ENCODE measurements around the gene GRIK4. TPM values are rescaled to one million over a fixed set of nuclear protein-coding genes. Genes with fewer than 3 reads are reported as not detected.

The GRIK4 gene
- total and polyA plus RNA-seq, 2 donors (not counting 3 experiments of a cell fraction or from before 2014, with no cell fraction given) = 0.81 to 1.6 TPM

DNA sequence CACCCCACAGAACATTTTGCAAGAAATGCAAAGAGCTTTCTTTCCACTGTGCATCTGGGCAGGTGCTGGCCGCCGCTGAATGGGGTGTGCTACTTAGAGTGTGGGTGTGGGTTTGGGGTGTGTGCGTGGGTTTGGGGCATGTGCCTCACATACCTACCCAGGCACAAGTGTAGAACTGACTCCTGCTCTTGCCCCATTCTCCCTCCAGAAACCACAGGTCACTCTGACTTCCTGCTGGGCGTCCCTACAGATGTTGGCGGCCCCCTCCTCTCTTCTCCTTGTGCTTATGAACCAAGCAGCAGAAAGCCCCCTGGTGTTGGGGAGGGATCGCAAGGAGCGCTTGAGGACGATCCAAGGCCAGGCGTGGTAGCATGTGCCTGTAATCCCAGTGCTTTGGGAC lies 63.9 kb downstream of the GRIK4 start:
- Histone ChIP-seq H3K9me3 (replicated peaks; ENCODE audit: control insufficient read depth, insufficient read depth, low read length) (no peaks in the 10 kb centered on the region), H3K27ac (ENCODE audit: insufficient read depth, low read depth, low read length) (no peak overlapping the region), H2AFZ (ENCODE audit: low read depth, low read length) (no peak overlapping the region), H3K36me3 (ENCODE audit: control insufficient read depth in 2 of 2, extremely low read depth in 1 of 2, insufficient read depth in 2 of 2, low read length in 2 of 2) (no peaks in the 10 kb centered on the region), H3K4me1 (ENCODE audit: control insufficient read depth, extremely low read depth, insufficient read depth, low read length) (no peaks in the 10 kb centered on the region), H3K9me1 (replicated peaks; ENCODE audit: control insufficient read depth, extremely low read depth, insufficient read depth, low read length) (no peaks in the 10 kb centered on the region), H4K20me1 (replicated peaks; ENCODE audit: control insufficient read depth, extremely low read depth, insufficient read depth, low read length) (no peaks in the 10 kb centered on the region), H3K79me2 (ENCODE audit: control insufficient read depth, insufficient read depth, low read length) (no peaks in the 10 kb centered on the region), H3K4me3 (replicated peaks in 1 of 3; ENCODE audit: insufficient read depth in 1 of 3, low read depth in 1 of 3, low read length in 3 of 3) (no peak overlapping the region), H3K27me3 (ENCODE audit: control insufficient read depth in 2 of 2, insufficient read depth in 2 of 2, low read length in 2 of 2) (peaks cover 0 to 3% of the 10 kb centered on the region in 2 experiments), H3K4me2 (ENCODE audit: insufficient read depth, low read length) (no peak overlapping the region), H3K9ac (replicated peaks; ENCODE audit: extremely low read depth, insufficient read depth, low read length) (no peak overlapping the region)
- BruUV-seq (replicated peaks) = no TSS peak
- DNase-seq (ENCODE audit: low read depth, low spot score) = no peak
- ChIA-PET POLR2A (no interaction called here), CTCF (no interaction called here)
- no peak for TF ChIP-seq GATA2 (IDR thresholded peaks at IDR 0.05; ENCODE audit: insufficient read depth, insufficient read length, low read depth, low read length)
- dilution Hi-C loops (cut with MboI; ENCODE audit: extremely low pct_ligation_motif_present, low sequenced_read_pairs) (no loop called here), intact Hi-C loops (cut with micrococcal nuclease) (no loop called here)
- FAIRE-seq = no peak

DNA sequence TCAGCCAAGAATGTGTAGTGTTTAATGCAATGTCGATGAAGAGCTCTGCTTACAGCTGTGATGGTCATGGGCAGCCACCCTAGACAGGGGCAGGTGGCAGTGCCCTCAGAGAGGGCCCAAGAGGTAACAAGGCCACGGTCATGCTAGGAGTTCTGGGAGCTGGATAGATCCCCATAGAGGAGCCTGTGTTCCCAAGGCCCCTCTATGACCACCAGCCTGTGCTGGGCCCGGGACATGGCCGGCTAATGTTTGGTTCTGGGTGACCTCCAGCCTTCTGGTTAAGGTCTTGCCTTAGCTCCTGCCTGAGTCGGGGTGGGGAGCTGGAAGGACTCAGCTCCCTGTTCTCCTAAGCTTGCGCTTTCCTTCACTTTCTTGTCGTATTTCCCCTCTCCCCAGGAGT lies 65.1 kb downstream of the GRIK4 start:
- peaks cover 0 to 3% of the 10 kb centered on the region in 2 experiments for H3K27me3 ChIP-seq (ENCODE audit: control insufficient read depth in 2 of 2, insufficient read depth in 2 of 2, low read length in 2 of 2)
- CTCF ChIA-PET = interaction anchor here (0.6 kb wide), 1 partner anchor 530 kb away, joined by 3 read pairs; no protein-coding TSS in a partner anchor
- BruUV-seq (replicated peaks) = no TSS peak
- no peaks in the 10 kb centered on the region for H3K9me1 ChIP-seq (replicated peaks; ENCODE audit: control insufficient read depth, extremely low read depth, insufficient read depth, low read length)
- H3K27ac ChIP-seq (ENCODE audit: insufficient read depth, low read depth, low read length) = no peak overlapping the region
- H3K9me3 ChIP-seq (replicated peaks; ENCODE audit: control insufficient read depth, insufficient read depth, low read length) = no peaks in the 10 kb centered on the region
- intact Hi-C loops (cut with micrococcal nuclease) = no loop called here
- H3K9ac ChIP-seq (replicated peaks; ENCODE audit: extremely low read depth, insufficient read depth, low read length) = no peak overlapping the region
- TF ChIP-seq MYC (IDR thresholded peaks at IDR 0.05; ENCODE audit: low read depth, low read length) (no peak), EZH2 (IDR thresholded peaks at IDR 0.05; ENCODE audit: borderline replicate concordance, low read depth, low read length, severe bottlenecking) (no peak), POLR2AphosphoS5 (IDR thresholded peaks at IDR 0.05; ENCODE audit: insufficient read depth, low read depth, low read length) (no peak), GATA2 (IDR thresholded peaks at IDR 0.05; ENCODE audit: insufficient read depth, insufficient read length, low read depth, low read length) (no peak), POLR2A (IDR thresholded peaks at IDR 0.05; ENCODE audit: low read depth, low read length) (no peak), JUN (IDR thresholded peaks at IDR 0.05; ENCODE audit: borderline replicate concordance, insufficient read depth, insufficient read length, low read depth) (no peak), FOS (IDR thresholded peaks at IDR 0.05; ENCODE audit: borderline replicate concordance, insufficient read depth, low read length) (no peak)
- TF ChIP-seq, protein P1, sequence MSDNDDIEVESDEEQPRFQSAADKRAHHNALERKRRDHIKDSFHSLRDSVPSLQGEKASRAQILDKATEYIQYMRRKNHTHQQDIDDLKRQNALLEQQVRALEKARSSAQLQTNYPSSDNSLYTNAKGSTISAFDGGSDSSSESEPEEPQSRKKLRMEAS (IDR thresholded peaks at IDR 0.05; ENCODE audit: insufficient read depth, insufficient read length) = no peak
- TF ChIP-seq, protein P2, sequence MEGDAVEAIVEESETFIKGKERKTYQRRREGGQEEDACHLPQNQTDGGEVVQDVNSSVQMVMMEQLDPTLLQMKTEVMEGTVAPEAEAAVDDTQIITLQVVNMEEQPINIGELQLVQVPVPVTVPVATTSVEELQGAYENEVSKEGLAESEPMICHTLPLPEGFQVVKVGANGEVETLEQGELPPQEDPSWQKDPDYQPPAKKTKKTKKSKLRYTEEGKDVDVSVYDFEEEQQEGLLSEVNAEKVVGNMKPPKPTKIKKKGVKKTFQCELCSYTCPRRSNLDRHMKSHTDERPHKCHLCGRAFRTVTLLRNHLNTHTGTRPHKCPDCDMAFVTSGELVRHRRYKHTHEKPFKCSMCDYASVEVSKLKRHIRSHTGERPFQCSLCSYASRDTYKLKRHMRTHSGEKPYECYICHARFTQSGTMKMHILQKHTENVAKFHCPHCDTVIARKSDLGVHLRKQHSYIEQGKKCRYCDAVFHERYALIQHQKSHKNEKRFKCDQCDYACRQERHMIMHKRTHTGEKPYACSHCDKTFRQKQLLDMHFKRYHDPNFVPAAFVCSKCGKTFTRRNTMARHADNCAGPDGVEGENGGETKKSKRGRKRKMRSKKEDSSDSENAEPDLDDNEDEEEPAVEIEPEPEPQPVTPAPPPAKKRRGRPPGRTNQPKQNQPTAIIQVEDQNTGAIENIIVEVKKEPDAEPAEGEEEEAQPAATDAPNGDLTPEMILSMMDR (IDR thresholded peaks at IDR 0.05; ENCODE audit: extremely low read depth in 1 of 2, insufficient read depth in 1 of 2, low read depth in 1 of 2, low read length in 2 of 2) = no peak
- H3K4me1 ChIP-seq (ENCODE audit: control insufficient read depth, extremely low read depth, insufficient read depth, low read length) = no peaks in the 10 kb centered on the region
- FAIRE-seq (no peak), DNase-seq (ENCODE audit: low read depth, low spot score) (no peak)
- H4K20me1 ChIP-seq (replicated peaks; ENCODE audit: control insufficient read depth, extremely low read depth, insufficient read depth, low read length) = no peaks in the 10 kb centered on the region
- no peaks in the 10 kb centered on the region for H3K79me2 ChIP-seq (ENCODE audit: control insufficient read depth, insufficient read depth, low read length)
- no peak overlapping the region for H3K4me2 ChIP-seq (ENCODE audit: insufficient read depth, low read length)
- H3K36me3 ChIP-seq (ENCODE audit: control insufficient read depth in 2 of 2, extremely low read depth in 1 of 2, insufficient read depth in 2 of 2, low read length in 2 of 2) = no peaks in the 10 kb centered on the region
- H3K4me3 ChIP-seq (replicated peaks in 1 of 3; ENCODE audit: insufficient read depth in 1 of 3, low read depth in 1 of 3, low read length in 3 of 3) = no peak overlapping the region
- dilution Hi-C loops (cut with MboI; ENCODE audit: extremely low pct_ligation_motif_present, low sequenced_read_pairs) = no loop called here
- H2AFZ ChIP-seq (ENCODE audit: low read depth, low read length) = no peak overlapping the region
- POLR2A ChIA-PET = no interaction called here
